ENCODE measurements around the gene RRP15. TPM values are rescaled to one million over a fixed set of nuclear protein-coding genes. Genes with fewer than 3 reads are reported as not detected.
"Not testable (repeated sequence)": the region's sequence is repeated elsewhere in the genome, so short reads cannot be mapped to it uniquely, and the experiment has no call there.

The RRP15 gene
- total RNA-seq, 4 donors from 2014 or later, result 6.3 to 9.6 (median 7.8) TPM

- 92% methylated on average over 6 of the region's 6 CpGs for WGBS, 2 donors
- H3K9me3 ChIP-seq, result no peaks in the 10 kb centered on the region
- H3K27ac ChIP-seq, result no peak overlapping the region
- no peaks in the 10 kb centered on the region for H3K27me3 ChIP-seq
- TF ChIP-seq EP300 (IDR thresholded peaks at IDR 0.05) (no peak), CTCF (IDR thresholded peaks at IDR 0.05) (no peak), POLR2A (IDR thresholded peaks at IDR 0.05) (no peak)
- peaks cover 0 to 43% (median 0%) of the 10 kb centered on the region in 3 donors for H3K36me3 ChIP-seq
- H3K4me1 ChIP-seq, result no peaks in the 10 kb centered on the region
- DNase-seq (ENCODE audit: low spot score in 2 of 2), result no peak
- H3K4me3 ChIP-seq, result no peak overlapping the region
These were observed 20.5 kb downstream of the RRP15 start for GRCh38 chr1:218305472-218306064.

DNA sequence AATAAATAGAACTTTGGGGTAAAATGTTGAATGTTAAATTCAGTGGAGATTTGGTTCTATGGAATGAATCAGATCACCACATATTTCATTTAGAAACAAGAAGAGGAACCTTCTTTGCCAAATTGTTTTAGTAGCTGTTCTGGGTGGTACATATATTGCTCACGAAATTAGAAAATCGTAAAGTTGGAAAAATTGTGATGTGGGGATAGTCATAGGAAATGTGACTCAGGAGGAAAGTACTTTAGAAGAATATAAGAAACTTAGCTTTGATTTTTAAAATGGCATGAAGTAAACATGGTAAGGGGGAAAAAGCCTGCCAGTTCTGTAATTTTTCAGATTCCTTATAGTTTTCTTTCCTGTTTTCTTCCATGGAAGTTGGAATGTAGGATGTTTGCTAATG lies 27.4 kb downstream of the RRP15 start:
- WGBS, 2 donors, result 95 to 97% methylated on average over 2 of the region's 2 CpGs
- DNase-seq (ENCODE audit: low spot score in 2 of 2), result no peak
- no peaks in the 10 kb centered on the region for H3K4me1 ChIP-seq
- H3K36me3 ChIP-seq, result peaks cover 0 to 25% (median 0%) of the 10 kb centered on the region in 3 donors
- no peak for TF ChIP-seq EP300 (IDR thresholded peaks at IDR 0.05)
- no peak for TF ChIP-seq POLR2A (IDR thresholded peaks at IDR 0.05)
- TF ChIP-seq CTCF (IDR thresholded peaks at IDR 0.05), result no peak
- no peaks in the 10 kb centered on the region for H3K27me3 ChIP-seq
- no peak overlapping the region for H3K4me3 ChIP-seq
- H3K9me3 ChIP-seq, result no peaks in the 10 kb centered on the region
- H3K27ac ChIP-seq, result no peak overlapping the region

GRCh38 chr1:218314316-218314715 lies 29.2 kb downstream of the RRP15 start:
- Histone ChIP-seq H3K27me3 (no peaks in the 10 kb centered on the region), H3K4me1 (no peaks in the 10 kb centered on the region), H3K27ac (no peak overlapping the region), H3K9me3 (no peaks in the 10 kb centered on the region), H3K4me3 (no peak overlapping the region), H3K36me3 (peaks cover 0 to 23% (median 0%) of the 10 kb centered on the region in 3 donors)
- 74 to 90% methylated on average over 3 of the region's 3 CpGs for WGBS, 2 donors
- no peak for DNase-seq (ENCODE audit: low spot score in 2 of 2)
- TF ChIP-seq POLR2A (IDR thresholded peaks at IDR 0.05), result no peak
- no peak for TF ChIP-seq CTCF (IDR thresholded peaks at IDR 0.05)
- no peak for TF ChIP-seq EP300 (IDR thresholded peaks at IDR 0.05)

GRCh38 chr1:218315638-218316037 lies 30.5 kb downstream of the RRP15 start:
- peaks cover 0 to 23% (median 0%) of the 10 kb centered on the region in 3 donors for H3K36me3 ChIP-seq
- no peak for TF ChIP-seq CTCF (IDR thresholded peaks at IDR 0.05)
- TF ChIP-seq EP300 (IDR thresholded peaks at IDR 0.05), result no peak
- TF ChIP-seq POLR2A (IDR thresholded peaks at IDR 0.05), result no peak
- no peak overlapping the region for H3K4me3 ChIP-seq
- H3K27me3 ChIP-seq, result no peaks in the 10 kb centered on the region
- 85% methylated on average over 4 of the region's 4 CpGs for WGBS, 2 donors
- no peak for DNase-seq (ENCODE audit: low spot score in 2 of 2)
- no peaks in the 10 kb centered on the region for H3K9me3 ChIP-seq
- no peak overlapping the region for H3K27ac ChIP-seq
- H3K4me1 ChIP-seq, result no peaks in the 10 kb centered on the region

- no peak overlapping the region for H3K27ac ChIP-seq
- no peak for DNase-seq (ENCODE audit: low spot score in 2 of 2)
- TF ChIP-seq POLR2A (IDR thresholded peaks at IDR 0.05), result no peak
- TF ChIP-seq CTCF (IDR thresholded peaks at IDR 0.05), result no peak
- no peak for TF ChIP-seq EP300 (IDR thresholded peaks at IDR 0.05)
These were observed 32.0 kb downstream of the RRP15 start for GRCh38 chr1:218317061-218317460.

DNA sequence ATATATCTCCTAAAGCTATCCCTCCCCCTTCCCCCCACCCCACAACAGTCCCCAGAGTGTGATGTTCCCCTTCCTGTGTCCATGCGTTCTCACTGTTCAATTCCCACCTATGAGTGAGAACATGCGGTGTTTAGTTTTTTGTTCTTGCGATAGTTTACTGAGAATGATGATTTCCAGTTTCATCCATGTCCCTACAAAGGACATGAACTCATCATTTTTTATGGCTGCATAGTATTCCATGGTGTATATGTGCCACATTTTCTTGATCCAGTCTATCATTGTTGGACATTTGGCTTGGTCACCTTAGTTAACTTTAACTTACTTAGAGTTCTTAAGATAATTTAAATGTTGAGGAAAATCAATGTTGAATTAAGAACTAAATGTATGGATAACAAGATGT lies 35.1 kb downstream of the RRP15 start:
- peaks cover 0 to 36% (median 0%) of the 10 kb centered on the region in 3 donors for H3K36me3 ChIP-seq
- H3K27me3 ChIP-seq; H3K9me3 ChIP-seq; H3K4me1 ChIP-seq; H3K4me3 ChIP-seq; H3K27ac ChIP-seq; DNase-seq (ENCODE audit: low spot score in 2 of 2): not testable (repeated sequence)
- 93 to 100% methylated on average over 3 of the region's 3 CpGs for WGBS, 2 donors

More at GRCh38 chr1:218317061-218317460, 32.0 kb downstream of the RRP15 start:
- Histone ChIP-seq H3K27me3 (no peaks in the 10 kb centered on the region), H3K9me3 (no peaks in the 10 kb centered on the region), H3K4me3 (no peak overlapping the region), H3K4me1 (no peaks in the 10 kb centered on the region), H3K36me3 (peaks cover 0 to 9% (median 0%) of the 10 kb centered on the region in 3 donors)
- WGBS, 2 donors, result 93 to 95% methylated on average over 5 of the region's 5 CpGs
